Body of pancreas (tissue), 4 donors: ENCODE measurements around the gene DAZAP1.

Source experiments
- POLR2A ChIP-seq, 3 donors: fragments of 450-650 bp; IDR thresholded peaks; one replicate each; pipeline ENCODE4 v1.6.1; 2016; ENCODE audit warnings: antibody characterized with exemption in 3 of 3, mild to moderate bottlenecking in 2 of 3
- TF ChIP-seq, protein P1 (sequence below), 7 experiments: fragments of 450-650 bp in 4 of 7; fragments of 200-600 bp in 3 of 7; sonication (generic) in 3 of 7; IDR thresholded peaks; one replicate each; pipeline ENCODE4 v1.5.1; 2016 to 2019; ENCODE audit warnings: antibody characterized with exemption in 7 of 7

DNA sequence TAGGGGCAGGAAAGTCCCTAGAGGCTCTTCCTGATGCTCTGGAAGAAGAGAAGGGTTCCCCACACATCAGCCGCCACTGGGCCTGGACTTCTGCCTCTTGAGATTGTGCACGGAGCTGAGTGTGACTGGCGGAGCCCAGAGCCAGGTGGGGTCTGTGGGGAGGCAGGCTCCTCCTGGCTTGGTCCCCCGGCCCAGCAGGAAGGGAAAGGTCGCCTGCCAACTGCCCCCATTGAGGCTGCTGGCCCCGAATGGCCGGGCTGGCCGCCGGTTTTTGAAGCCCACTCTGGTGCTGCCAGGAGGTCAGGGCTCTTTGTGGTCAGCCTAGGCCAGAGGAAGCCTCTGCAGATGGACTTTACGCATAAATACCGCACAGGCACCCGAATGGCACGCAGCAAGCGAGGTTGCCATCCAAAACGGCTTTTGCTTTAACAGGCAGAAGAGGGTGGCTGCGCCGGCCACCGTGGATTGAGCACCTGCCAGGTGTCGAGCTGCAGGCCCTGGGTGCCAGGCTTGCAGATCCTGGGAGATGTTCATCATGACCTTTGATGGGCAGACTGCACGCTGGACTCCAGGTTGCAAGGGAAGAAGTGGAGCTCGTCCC is 5.0 kb downstream of the DAZAP1 start:
- TF ChIP-seq, protein P1, sequence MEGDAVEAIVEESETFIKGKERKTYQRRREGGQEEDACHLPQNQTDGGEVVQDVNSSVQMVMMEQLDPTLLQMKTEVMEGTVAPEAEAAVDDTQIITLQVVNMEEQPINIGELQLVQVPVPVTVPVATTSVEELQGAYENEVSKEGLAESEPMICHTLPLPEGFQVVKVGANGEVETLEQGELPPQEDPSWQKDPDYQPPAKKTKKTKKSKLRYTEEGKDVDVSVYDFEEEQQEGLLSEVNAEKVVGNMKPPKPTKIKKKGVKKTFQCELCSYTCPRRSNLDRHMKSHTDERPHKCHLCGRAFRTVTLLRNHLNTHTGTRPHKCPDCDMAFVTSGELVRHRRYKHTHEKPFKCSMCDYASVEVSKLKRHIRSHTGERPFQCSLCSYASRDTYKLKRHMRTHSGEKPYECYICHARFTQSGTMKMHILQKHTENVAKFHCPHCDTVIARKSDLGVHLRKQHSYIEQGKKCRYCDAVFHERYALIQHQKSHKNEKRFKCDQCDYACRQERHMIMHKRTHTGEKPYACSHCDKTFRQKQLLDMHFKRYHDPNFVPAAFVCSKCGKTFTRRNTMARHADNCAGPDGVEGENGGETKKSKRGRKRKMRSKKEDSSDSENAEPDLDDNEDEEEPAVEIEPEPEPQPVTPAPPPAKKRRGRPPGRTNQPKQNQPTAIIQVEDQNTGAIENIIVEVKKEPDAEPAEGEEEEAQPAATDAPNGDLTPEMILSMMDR (IDR thresholded peaks at IDR 0.05) = no peak
- no peak for TF ChIP-seq POLR2A (IDR thresholded peaks at IDR 0.05)
